OCI-LY7 (cell line): Measurements from ENCODE around the gene MGMT.

Experiments used
- EZH2phosphoT487 ChIP-seq: fragments of 200-600 bp; sonication (generic); IDR thresholded peaks from 2 replicates; pipeline ENCODE4 v1.6.1; 2018; ENCODE audit warnings: low read depth, borderline replicate concordance, mild to moderate bottlenecking, mixed run types, antibody characterized with exemption, low read length, moderate library complexity, mixed read lengths
- TF ChIP-seq, protein P1 (sequence below): fragments of 200-600 bp; sonication (generic); conservative IDR thresholded peaks from 2 replicates; pipeline ENCODE4 v1.5.1; 2014; ENCODE audit warnings: mild to moderate bottlenecking, antibody characterized with exemption, low read length, moderate library complexity, mixed read lengths

DNA sequence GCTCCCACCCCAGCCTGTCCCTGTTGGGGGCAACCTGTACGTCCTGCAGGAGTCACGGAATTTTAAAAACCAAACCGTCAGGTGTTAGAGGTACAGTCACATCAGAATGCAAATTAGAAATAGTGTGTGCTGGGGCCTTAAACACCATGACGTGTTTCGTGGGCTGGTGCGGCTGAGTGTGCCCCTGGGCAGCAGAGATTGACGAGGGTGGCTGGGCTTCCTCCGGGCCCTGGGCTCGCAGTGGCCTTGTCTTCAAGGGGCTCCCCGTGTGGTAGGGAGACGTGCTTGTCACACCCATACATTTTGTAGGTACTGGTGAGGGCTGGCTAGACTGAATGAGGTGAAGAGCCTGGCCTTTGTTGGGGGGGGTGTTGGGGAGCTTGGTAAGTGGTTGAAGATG, 7.6 kb downstream of the MGMT start:
- TF ChIP-seq, protein P1, sequence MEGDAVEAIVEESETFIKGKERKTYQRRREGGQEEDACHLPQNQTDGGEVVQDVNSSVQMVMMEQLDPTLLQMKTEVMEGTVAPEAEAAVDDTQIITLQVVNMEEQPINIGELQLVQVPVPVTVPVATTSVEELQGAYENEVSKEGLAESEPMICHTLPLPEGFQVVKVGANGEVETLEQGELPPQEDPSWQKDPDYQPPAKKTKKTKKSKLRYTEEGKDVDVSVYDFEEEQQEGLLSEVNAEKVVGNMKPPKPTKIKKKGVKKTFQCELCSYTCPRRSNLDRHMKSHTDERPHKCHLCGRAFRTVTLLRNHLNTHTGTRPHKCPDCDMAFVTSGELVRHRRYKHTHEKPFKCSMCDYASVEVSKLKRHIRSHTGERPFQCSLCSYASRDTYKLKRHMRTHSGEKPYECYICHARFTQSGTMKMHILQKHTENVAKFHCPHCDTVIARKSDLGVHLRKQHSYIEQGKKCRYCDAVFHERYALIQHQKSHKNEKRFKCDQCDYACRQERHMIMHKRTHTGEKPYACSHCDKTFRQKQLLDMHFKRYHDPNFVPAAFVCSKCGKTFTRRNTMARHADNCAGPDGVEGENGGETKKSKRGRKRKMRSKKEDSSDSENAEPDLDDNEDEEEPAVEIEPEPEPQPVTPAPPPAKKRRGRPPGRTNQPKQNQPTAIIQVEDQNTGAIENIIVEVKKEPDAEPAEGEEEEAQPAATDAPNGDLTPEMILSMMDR = no peak
- no peak for TF ChIP-seq EZH2phosphoT487
